Measurements from ENCODE around the gene PRR5.

GRCh38 chr22:44786610-44787009 lies 84.6 kb downstream of the PRR5 start:
- TF ChIP-seq CTCF (IDR thresholded peaks at IDR 0.05) (no peak), EZH2 (IDR thresholded peaks at IDR 0.05; ENCODE audit: borderline replicate concordance, insufficient read depth, low read depth, low read length, poor library complexity, severe bottlenecking) (no peak)

All from B cell (primary cell).